Heart right ventricle (tissue), 16 donors: ENCODE data around the gene CREG1. TPM values are rescaled to one million over a fixed set of nuclear protein-coding genes. Genes with fewer than 3 reads are reported as not detected.

Experiments used
- ATAC-seq, 8 donors: fragments of 200-7000 bp; cut with Tn5 transposase; one replicate each; pipeline ENCODE4 v1.9.1; 2020; ENCODE audit warnings: mild to moderate bottlenecking in 8 of 8, moderate library complexity in 8 of 8, moderate number of reproducible peaks in 1 of 8
- DNase-seq, 2 donors: peaks; one replicate each; pipeline ENCODE4 v3.0.0-alpha.2; 2020
- H3K27ac ChIP-seq, 10 donors: fragments of 200-600 bp; sonication (generic) in 2 of 10; one replicate each; pipeline versions ENCODE4 v1.5.0 to v1.8.0; 2020 to 2022; ENCODE audit warnings: mild to moderate bottlenecking in 3 of 10
- H3K27me3 ChIP-seq, 7 donors: fragments of 200-600 bp; one replicate each; pipeline ENCODE4 v1.8.0; 2021 to 2022; ENCODE audit warnings: mild to moderate bottlenecking in 2 of 7
- H3K36me3 ChIP-seq, 9 donors: fragments of 200-600 bp; sonication (generic) in 1 of 9; one replicate each; pipeline versions ENCODE4 v1.5.0 to v1.8.0; 2020 to 2022; ENCODE audit warnings: mild to moderate bottlenecking in 2 of 9
- H3K4me1 ChIP-seq, 9 donors: fragments of 200-600 bp; sonication (generic) in 1 of 9; one replicate each; pipeline versions ENCODE4 v1.5.0 to v1.8.0; 2020 to 2022; ENCODE audit warnings: mild to moderate bottlenecking in 4 of 9
- H3K4me3 ChIP-seq, 10 donors: fragments of 200-600 bp; sonication (generic) in 2 of 10; one replicate each; pipeline versions ENCODE4 v1.5.0 to v1.8.0; 2020 to 2022; ENCODE audit warnings: mild to moderate bottlenecking in 7 of 10, moderate library complexity in 2 of 10
- H3K9me3 ChIP-seq, 11 donors: fragments of 200-600 bp in 10 of 11; sonication (generic) in 2 of 11; one replicate each; pipeline versions ENCODE4 v1.5.0 to v1.8.0; 2013 to 2022; ENCODE audit warnings: mild to moderate bottlenecking in 2 of 11, control low read depth in 1 of 11, moderate library complexity in 1 of 11
- WGBS, 2 donors: extraction: QIAGEN DNeasy Blood & Tissue Kit; methylation state at CpG; one replicate each; pipeline ENCODE4 v1.1.7; 2013; ENCODE audit warnings: inconsistent platforms in 1 of 2; 5-methylcytosine and 5-hydroxymethylcytosine counted together
- intact Hi-C, 10 donors: fragments of 100-400 bp; cut with DNase I; formaldehyde crosslinking; loops; one replicate each; pipeline versions ENCODE4 v1.11.1 to v1.14.2; 2022
- polyA plus RNA-seq, 2 donors: library from polyadenylated mRNA; stranded (reverse); fragments of 200-250 nt; gene quantifications; one replicate each; pipeline ENCODE4 v1.2.3, GENCODE V29; 2013
- total RNA-seq, 10 donors: library from RNA; stranded (reverse); fragmentation: NEBNext Ultra II Directional in 3 of 10; extraction: Animal tissue kit (Norgen Biotek cat#: 25700) in 3 of 10; gene quantifications; one replicate each; pipeline versions ENCODE4 v1.2.1 to v1.2.4, GENCODE V29; 2021 to 2023
- TF ChIP-seq, protein P1 (sequence below), 9 donors: fragments of 200-600 bp; sonication (generic) in 2 of 9; IDR thresholded peaks; one replicate each; pipeline versions ENCODE4 v1.5.0 to v1.8.0; 2021 to 2022; ENCODE audit warnings: antibody characterized with exemption in 9 of 9, mild to moderate bottlenecking in 5 of 9, moderate library complexity in 1 of 9
- donor health status: Arrhythmogenic right ventricular cardiomyopathy.
- donor health status: ischemic (EF 13 %, LVEDD 7.1; RV severe dilation, severe dysfunction).
- donor health status: healthy with polysubstance abuse.
- donor health status: DM: no; HTN: yes; CAD: no.
- donor health status: DM: no; HTN: no; CAD: no.
- donor health status: ischemic (EF 25% LVEDD 6.9; RV normal size, moderate dysfunction).
- donor health status: ischemic (EF 25% LVEDD 5.7; RV mildly dilated, moderate dysfunction).
- donor health status: healthy.
- donor health status: DM: yes; HTN: yes; CAD: no.
- donor health status: Ischemic cardiomyopathy.
- donor health status: ischemic (EF 35%, LVEDD 5.7; RV mildly dilated, moderate dysfunction).
- donor health status: nonischemic (EF 11% LVEDD 7.7; RV severe dilation, severe dysfunction).
- donor health status: DM: yes; HTN: yes; CAD: no.
- donor health status: PGD.
- donor health status: ischemic (EF 29% LVEDD 5.4; RV normal size, mild dysfunction).
- donor health status: nonischemic (EF 23%, LVEDD 6.1; RV moderate dilation, normal function).

CREG1 gene
- total and polyA plus RNA-seq, 12 donors, result 30.5 to 113 (median 70.2) TPM

DNA sequence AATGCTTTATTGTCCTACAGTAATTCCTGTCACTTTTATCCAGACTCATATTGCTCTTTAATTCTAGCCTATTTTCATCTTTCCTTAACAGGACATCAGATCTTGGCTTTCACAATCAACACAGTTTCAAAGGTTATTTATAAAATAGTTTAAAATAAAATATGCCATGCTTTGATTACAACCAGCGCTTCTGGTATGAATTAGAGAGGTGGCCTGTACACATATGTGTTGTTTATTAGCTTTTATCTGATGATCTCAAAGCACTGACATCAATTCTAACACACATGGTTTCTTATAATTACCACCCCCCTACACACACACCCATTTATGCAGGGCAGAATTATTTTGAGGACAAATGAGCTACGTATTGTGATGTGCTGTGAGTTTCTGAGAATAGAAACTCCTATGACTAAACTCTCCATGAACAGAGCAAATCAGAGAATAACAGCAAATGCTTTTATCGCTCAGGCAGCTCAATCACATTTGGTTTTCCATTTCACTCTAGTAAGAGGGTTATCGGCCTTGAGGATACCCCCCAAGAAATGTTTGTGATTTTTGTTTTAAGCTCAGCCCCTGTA, 53.2 kb downstream of the CREG1 start:
- DNase-seq (no peak), ATAC-seq (no peak)
- H3K27ac ChIP-seq, result no peak overlapping the region
- WGBS, 2 donors, result 90 to 94% methylated on average over 4 of the region's 4 CpGs
- TF ChIP-seq, protein P1, sequence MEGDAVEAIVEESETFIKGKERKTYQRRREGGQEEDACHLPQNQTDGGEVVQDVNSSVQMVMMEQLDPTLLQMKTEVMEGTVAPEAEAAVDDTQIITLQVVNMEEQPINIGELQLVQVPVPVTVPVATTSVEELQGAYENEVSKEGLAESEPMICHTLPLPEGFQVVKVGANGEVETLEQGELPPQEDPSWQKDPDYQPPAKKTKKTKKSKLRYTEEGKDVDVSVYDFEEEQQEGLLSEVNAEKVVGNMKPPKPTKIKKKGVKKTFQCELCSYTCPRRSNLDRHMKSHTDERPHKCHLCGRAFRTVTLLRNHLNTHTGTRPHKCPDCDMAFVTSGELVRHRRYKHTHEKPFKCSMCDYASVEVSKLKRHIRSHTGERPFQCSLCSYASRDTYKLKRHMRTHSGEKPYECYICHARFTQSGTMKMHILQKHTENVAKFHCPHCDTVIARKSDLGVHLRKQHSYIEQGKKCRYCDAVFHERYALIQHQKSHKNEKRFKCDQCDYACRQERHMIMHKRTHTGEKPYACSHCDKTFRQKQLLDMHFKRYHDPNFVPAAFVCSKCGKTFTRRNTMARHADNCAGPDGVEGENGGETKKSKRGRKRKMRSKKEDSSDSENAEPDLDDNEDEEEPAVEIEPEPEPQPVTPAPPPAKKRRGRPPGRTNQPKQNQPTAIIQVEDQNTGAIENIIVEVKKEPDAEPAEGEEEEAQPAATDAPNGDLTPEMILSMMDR (IDR thresholded peaks at IDR 0.05), result no peak
- H3K9me3 ChIP-seq, result no peaks in the 10 kb centered on the region
- peaks cover 0 to 33% (median 11%) of the 10 kb centered on the region in 7 donors for H3K27me3 ChIP-seq
- H3K4me3 ChIP-seq, result no peak overlapping the region
- H3K36me3 ChIP-seq, result no peaks in the 10 kb centered on the region
- intact Hi-C loops, result no loop called here
- H3K4me1 ChIP-seq, result no peaks in the 10 kb centered on the region

DNA sequence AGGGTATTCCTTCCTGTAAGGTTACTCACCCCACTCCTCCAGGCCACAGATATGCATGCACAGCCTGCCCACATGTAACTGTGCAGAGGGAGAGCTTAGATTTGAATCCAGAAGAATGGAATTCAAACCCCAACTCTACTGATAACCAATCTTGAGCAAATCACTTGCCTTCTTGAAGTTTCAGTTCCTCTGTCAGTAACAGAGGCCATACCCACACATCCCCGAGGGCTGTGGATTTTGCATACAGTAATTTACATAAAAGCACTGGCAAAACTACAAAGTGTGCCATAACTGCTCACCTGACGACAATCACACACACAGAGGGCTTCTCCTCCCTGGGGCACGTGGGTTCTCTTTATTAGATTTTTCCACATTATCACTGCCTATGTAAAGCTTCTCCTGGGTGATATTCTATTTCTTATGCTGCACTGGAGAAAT, 53.9 kb downstream of the CREG1 start:
- TF ChIP-seq, protein P1 (IDR thresholded peaks at IDR 0.05), result no peak
- H3K27ac ChIP-seq, result no peak overlapping the region
- H3K4me3 ChIP-seq, result no peak overlapping the region
- H3K4me1 ChIP-seq, result no peaks in the 10 kb centered on the region
- no peaks in the 10 kb centered on the region for H3K9me3 ChIP-seq
- DNase-seq, result no peak
- intact Hi-C loops, result no loop called here
- H3K27me3 ChIP-seq, result peaks cover 0 to 40% (median 15%) of the 10 kb centered on the region in 7 donors
- H3K36me3 ChIP-seq, result no peaks in the 10 kb centered on the region
- WGBS, 2 donors, result 73 to 88% methylated on average over 3 of the region's 3 CpGs
- no peak for ATAC-seq

DNA sequence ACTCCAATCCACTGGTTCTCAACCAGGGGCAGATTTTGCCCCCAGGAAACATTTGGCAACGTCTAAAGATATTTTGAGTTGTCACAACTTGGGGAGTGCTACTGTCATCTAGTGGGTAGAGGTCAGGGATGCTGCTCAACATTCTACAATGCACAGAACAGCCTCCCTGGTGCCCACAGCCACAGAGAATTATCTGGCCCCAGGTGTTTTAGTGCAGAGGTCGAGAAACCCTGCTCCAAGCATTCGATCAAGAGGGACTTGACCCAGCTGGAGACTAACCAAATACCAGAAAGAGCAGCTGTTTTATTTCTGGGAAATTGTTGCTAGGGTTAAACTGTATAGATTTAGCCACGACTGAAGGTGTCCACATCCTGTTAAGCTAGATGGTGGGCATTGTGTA, 54.5 kb downstream of the CREG1 start:
- no peak for ATAC-seq
- H3K4me3 ChIP-seq, result no peak overlapping the region
- H3K4me1 ChIP-seq, result no peaks in the 10 kb centered on the region
- no peaks in the 10 kb centered on the region for H3K9me3 ChIP-seq
- H3K36me3 ChIP-seq, result no peaks in the 10 kb centered on the region
- TF ChIP-seq, protein P1 (IDR thresholded peaks at IDR 0.05), result no peak
- WGBS, 2 donors, result 52 to 80% methylated on average over 4 of the region's 4 CpGs
- no peak for DNase-seq
- intact Hi-C loops, result no loop called here
- peaks cover 0 to 40% (median 20%) of the 10 kb centered on the region in 7 donors for H3K27me3 ChIP-seq
- H3K27ac ChIP-seq, result no peak overlapping the region

DNA sequence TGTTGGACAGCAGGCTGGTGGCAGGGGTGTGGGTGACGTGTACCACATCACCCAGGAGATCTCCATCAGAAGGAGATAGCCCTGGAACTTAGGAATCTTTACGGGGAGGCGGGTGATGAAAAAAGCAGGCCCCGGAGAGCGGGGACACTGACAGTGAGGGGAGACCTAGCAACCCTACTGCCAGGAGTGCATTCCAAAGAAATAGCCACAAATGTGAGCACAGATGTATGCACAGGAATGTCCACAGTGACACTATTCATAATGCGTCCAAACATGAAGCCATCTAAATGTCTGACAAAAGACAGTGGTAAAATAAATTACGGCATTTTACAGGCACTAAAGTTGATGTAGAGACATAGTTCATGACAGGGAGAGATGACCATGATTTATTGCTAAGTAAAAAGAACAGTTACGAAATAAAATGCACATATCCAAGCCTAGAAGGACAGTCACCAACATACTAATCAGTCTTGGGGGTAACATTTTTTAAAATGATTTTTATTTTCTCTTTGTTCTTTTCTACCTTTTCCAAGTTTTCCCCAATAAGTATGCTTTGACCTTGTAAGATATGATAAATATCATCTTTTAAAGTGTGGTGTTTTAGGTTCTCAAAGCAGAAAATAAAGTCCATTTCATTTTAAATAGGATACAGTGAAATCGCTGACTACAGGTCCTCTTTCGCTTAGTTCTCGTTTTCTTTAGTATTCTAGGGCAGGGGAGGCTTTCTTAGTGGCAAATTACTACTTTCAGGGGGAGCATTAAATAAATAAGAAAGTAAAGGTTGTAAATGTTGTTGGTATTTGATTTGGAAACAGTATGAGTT, 56.6 kb downstream of the CREG1 start:
- TF ChIP-seq, protein P1 (IDR thresholded peaks at IDR 0.05), result no peak
- 73 to 79% methylated on average over 11 of the region's 11 CpGs for WGBS, 2 donors
- Histone ChIP-seq H3K36me3 (no peaks in the 10 kb centered on the region), H3K27me3 (peaks cover 0 to 36% (median 15%) of the 10 kb centered on the region in 7 donors), H3K9me3 (no peaks in the 10 kb centered on the region), H3K4me1 (no peaks in the 10 kb centered on the region), H3K4me3 (no peak overlapping the region), H3K27ac (no peak overlapping the region)
- intact Hi-C loops, result no loop called here
- DNase-seq (no peak), ATAC-seq (no peak)
